ENCODE data around the gene TPK1. TPM values are rescaled to one million over a fixed set of nuclear protein-coding genes. Genes with fewer than 3 reads are reported as not detected.

TPK1 gene
- total RNA-seq, 1 experiment from 2014 or later: 3.1 TPM

- no peak overlapping the region for H3K23ac ChIP-seq (ENCODE audit: insufficient read length, low read depth, low read length)
- H3K9me3 ChIP-seq (ENCODE audit: control insufficient read depth, low read depth, low read length): no peaks in the 10 kb centered on the region
- H2AFZ ChIP-seq (ENCODE audit: low read length): no peak overlapping the region
- no peak overlapping the region for H3K4ac ChIP-seq (ENCODE audit: low read depth, low read length)
- no peak overlapping the region for H2BK120ac ChIP-seq (ENCODE audit: low read depth, low read length, poor library complexity, severe bottlenecking)
- H2AK5ac ChIP-seq (ENCODE audit: insufficient read length, low read length): no peak overlapping the region
- H2BK15ac ChIP-seq (ENCODE audit: low read depth, low read length): no peak overlapping the region
- H2BK12ac ChIP-seq (ENCODE audit: insufficient read length, low read depth, low read length): no peak overlapping the region
- H4K5ac ChIP-seq (ENCODE audit: insufficient read length, low read depth, low read length): no peak overlapping the region
- peaks cover 3% of the 10 kb centered on the region in 2 experiments; a peak in 3 of 4 replicates for H3K4me1 Mint-ChIP-seq
- TF ChIP-seq CTCF (conservative IDR thresholded peaks at IDR 0.05): no peak
- no peaks in the 10 kb centered on the region for H3K27me3 Mint-ChIP-seq (ENCODE audit: low read depth)
- H3K27ac Mint-ChIP-seq: no peak overlapping the region
- no peak overlapping the region for H3K14ac ChIP-seq (ENCODE audit: insufficient read depth, low read length)
- no peak overlapping the region for H3K18ac ChIP-seq (ENCODE audit: insufficient read length, low read depth, low read length)
- no peak overlapping the region for H3K9ac ChIP-seq (ENCODE audit: extremely low read depth, insufficient read length, low read length)
- no peaks in the 10 kb centered on the region for H3K27me3 ChIP-seq (ENCODE audit: insufficient read depth, low read length)
- no peak overlapping the region for H4K91ac ChIP-seq (ENCODE audit: insufficient read length, low read depth, low read length)
- no peaks in the 10 kb centered on the region for H3K36me3 Mint-ChIP-seq (ENCODE audit: insufficient read depth in 1 of 3, low read depth in 3 of 3)
- no peak overlapping the region for H3K4me3 Mint-ChIP-seq
- no peaks in the 10 kb centered on the region for H3K79me1 ChIP-seq (ENCODE audit: insufficient read depth, low read depth, low read length, poor library complexity, severe bottlenecking)
- no peaks in the 10 kb centered on the region for H3K4me1 ChIP-seq (ENCODE audit: insufficient read depth, low read length)
- H3K27ac ChIP-seq (ENCODE audit: insufficient read length, low read depth, low read length): no peak overlapping the region
- no peaks in the 10 kb centered on the region for H4K20me1 ChIP-seq (ENCODE audit: control insufficient read depth, insufficient read depth, insufficient read length)
- H3K9me3 Mint-ChIP-seq: no peaks in the 10 kb centered on the region
- no peak overlapping the region for H2BK20ac ChIP-seq (ENCODE audit: low read depth, low read length, poor library complexity, severe bottlenecking)
- H3K23me2 ChIP-seq (ENCODE audit: insufficient read length, low read depth, low read length, poor library complexity, severe bottlenecking): no peaks in the 10 kb centered on the region
- H3K56ac ChIP-seq (ENCODE audit: insufficient read length, low read depth, low read length): no peak overlapping the region
- DNase-seq: no peak
- no peaks in the 10 kb centered on the region for H3K79me2 ChIP-seq (ENCODE audit: insufficient read depth, low read length)
- H2BK5ac ChIP-seq (ENCODE audit: insufficient read length, low read length): no peak overlapping the region
- no peak overlapping the region for H3K4me2 ChIP-seq (ENCODE audit: insufficient read depth, insufficient read length, low read length)
- WGBS (ENCODE audit: extremely low coverage, insufficient read length, low lambda C conversion rate): no CpG with 5 or more reads among the region's 5 CpGs
- H3T11ph ChIP-seq (ENCODE audit: low read length): no peak overlapping the region
- no peak overlapping the region for H4K8ac ChIP-seq (replicated peaks; ENCODE audit: insufficient read length, low read depth, low read length)
Measured at GRCh38 chr7:144812379-144813283, 23.2 kb downstream of the TPK1 start.

All from H9 (cell line).